T-helper 2 cell treated with Interferon-gamma antibody and Interleukin-4, amounts not matched to agents 5 μg/mL and 100 μg/mL, for 36 hours (primary cell): ENCODE data around the gene SLC25A42.

ENCODE experiments used
- DNase-seq: peaks from one replicate; pipeline ENCODE4 v3.0.0; 2021; ENCODE audit warnings: low spot score
- H3K27ac Mint-ChIP-seq: one replicate; pipeline ENCODE4 v1.8.0; 2021; ENCODE audit warnings: mild to moderate bottlenecking, mixed read lengths
- H3K27me3 Mint-ChIP-seq: one replicate; pipeline ENCODE4 v1.8.0; 2021; ENCODE audit warnings: low read depth, mixed read lengths
- H3K36me3 Mint-ChIP-seq: one replicate; pipeline ENCODE4 v1.8.0; 2021; ENCODE audit warnings: low read depth, mixed read lengths
- H3K4me1 Mint-ChIP-seq: one replicate; pipeline ENCODE4 v1.8.0; 2021; ENCODE audit warnings: low read depth, mixed read lengths
- H3K4me3 Mint-ChIP-seq: one replicate; pipeline ENCODE4 v1.8.0; 2022; ENCODE audit warnings: mild to moderate bottlenecking, moderate library complexity, mixed read lengths
- H3K9me3 Mint-ChIP-seq: one replicate; pipeline ENCODE4 v1.8.0; 2021; ENCODE audit warnings: mixed read lengths

Gene SLC25A42

DNA sequence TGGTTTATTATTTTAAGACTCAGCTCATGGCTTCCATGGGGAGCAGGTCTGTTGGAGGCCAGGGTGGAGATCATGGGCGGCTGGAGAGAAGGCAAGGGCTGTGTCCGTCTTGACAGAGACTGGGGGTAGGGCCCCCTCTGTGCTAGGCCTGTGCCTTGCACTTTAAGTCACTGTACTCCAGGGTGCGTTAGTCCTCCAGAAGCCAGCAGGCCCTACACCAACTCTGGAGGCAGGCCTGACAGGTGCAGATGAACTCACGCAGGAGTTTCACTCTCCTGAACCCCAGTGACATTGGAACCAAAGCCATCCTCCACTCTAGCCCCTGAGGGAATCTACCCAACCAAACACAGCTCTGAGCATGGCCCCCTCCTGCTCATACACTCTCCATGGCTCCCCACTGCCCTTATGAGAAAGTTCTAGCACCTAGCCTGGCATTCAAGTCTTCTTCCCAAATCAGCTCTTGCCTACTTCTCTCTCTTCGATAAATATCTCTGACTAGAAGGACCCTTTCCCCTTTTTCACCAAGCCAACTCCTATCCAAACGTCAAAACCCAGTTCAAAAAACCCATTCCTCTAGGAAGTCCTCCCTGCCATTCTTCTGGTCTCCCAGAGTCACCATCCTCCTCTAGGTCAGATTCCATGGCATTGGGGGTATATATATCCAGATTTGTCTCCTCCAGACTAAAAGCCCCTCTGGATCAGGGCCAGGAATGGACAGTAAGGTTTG is 91.1 kb downstream of the SLC25A42 start:
- no peaks in the 10 kb centered on the region for H3K9me3 Mint-ChIP-seq
- H3K36me3 Mint-ChIP-seq: peaks cover 4% of the 10 kb centered on the region
- H3K4me3 Mint-ChIP-seq: no peak overlapping the region
- no peaks in the 10 kb centered on the region for H3K4me1 Mint-ChIP-seq
- no peak overlapping the region for H3K27ac Mint-ChIP-seq
- H3K27me3 Mint-ChIP-seq: no peaks in the 10 kb centered on the region
- no peak for DNase-seq

DNA sequence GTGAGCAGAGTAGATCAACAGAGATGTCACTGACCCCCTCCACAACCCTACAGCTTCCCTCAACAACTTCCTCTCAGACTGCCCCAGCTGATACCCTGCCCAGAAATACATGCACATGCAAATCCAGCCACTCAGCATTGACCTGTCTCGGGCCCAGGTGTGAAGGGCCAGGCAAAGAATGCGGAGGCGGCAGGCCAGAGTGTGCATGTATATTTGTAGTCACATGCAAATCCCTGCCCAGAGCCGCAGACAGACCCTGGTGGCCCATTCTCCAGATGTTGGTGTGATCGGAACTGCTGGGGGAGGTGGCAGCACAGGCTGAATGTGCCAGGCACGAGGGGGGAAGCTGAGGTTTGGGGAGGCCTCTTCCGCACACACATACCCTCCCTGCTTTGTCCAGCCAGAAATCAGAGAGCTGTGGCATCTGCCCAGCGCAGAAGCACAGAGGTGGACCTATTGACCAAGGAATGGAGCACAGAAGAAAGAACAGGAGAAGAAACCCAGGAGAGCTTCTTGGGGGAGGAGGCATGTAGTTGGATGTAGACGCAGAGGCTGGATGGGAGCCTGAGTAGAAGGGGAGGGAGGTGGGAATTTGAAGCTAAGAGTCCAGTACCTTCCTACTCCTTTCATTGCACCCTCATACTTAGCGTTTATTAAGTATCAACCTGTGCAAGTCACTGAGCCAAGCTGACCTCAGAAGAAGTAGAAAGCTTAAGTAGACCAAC is 91.9 kb downstream of the SLC25A42 start:
- H3K4me3 Mint-ChIP-seq: no peak overlapping the region
- H3K36me3 Mint-ChIP-seq: peaks cover 4% of the 10 kb centered on the region
- H3K4me1 Mint-ChIP-seq: no peaks in the 10 kb centered on the region
- no peak for DNase-seq
- no peaks in the 10 kb centered on the region for H3K27me3 Mint-ChIP-seq
- H3K27ac Mint-ChIP-seq: no peak overlapping the region
- no peaks in the 10 kb centered on the region for H3K9me3 Mint-ChIP-seq

DNA sequence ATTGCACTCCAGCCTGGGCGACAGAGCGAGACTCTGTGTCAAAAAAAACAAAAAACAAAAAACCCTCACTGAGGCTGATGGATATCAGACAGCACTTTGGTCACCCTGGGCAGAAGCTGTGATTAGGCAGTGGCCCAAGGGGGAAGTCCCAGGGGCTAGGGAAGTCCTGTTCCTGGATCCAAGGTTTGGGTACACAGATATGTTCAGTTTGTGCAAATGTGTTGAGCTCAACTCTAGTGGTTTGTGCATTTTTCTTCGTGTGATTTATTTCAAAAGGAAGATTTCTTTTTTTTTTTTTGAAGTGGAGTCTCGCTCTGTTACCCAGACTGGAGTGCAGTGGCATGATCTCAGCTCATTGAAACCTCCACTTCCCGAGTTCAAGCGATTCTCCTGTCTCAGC is 94.0 kb downstream of the SLC25A42 start:
- Mint-ChIP-seq H3K4me3 (no peak overlapping the region), H3K4me1 (no peaks in the 10 kb centered on the region), H3K36me3 (peaks cover 4% of the 10 kb centered on the region), H3K27ac (no peak overlapping the region), H3K9me3 (no peaks in the 10 kb centered on the region), H3K27me3 (no peaks in the 10 kb centered on the region)
- DNase-seq: no peak

DNA sequence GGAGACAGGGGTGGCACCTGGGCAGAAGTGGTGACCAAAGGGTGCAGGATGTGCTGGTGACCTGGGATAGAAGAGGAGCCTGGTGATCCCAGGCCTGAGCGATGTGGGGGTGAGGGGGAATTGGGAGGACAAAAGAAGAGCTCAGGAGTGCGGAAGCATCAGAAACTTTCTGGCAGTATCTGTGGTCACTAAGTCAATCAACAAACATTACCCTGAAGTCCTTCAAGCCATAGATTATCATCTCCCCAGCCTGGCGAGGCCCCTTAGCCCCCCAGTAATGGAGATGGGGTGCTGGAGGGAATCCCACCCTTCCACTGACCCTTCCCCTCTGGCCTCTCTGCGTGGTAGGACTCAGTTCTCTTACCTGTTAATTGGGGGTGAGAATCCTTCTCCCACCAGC is 95.7 kb downstream of the SLC25A42 start:
- DNase-seq: no peak
- Mint-ChIP-seq H3K27me3 (no peaks in the 10 kb centered on the region), H3K36me3 (peaks cover 4% of the 10 kb centered on the region), H3K9me3 (no peaks in the 10 kb centered on the region), H3K4me1 (no peaks in the 10 kb centered on the region), H3K4me3 (no peak overlapping the region), H3K27ac (no peak overlapping the region)

DNA sequence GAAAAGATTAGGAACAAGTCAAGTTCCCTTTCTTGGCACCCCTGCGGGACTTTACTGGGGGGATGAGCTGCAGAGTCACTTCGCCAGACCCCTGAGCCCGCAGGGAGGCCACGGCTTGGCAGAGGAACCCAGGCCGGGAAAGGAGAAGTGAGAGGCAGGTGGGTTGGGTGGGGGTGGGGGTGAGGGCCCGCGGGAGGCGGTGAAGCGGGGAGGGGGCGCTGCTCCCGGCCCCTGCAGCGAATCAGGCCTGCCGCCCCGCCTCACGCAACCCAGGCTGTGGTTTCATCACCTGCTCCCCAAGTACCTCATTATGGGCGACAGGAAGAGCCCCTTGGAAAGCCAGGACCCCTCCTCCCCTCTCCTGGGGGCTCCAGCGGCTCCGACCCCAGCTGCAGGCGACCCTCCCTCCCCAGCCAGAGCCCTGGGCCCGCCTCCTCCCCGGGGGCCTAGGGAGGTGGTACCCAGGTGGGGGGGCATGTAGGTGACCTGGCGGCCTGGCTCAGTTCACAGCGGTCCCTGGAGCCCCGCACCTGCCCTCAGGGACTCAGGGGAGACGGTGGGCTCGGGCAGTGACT is 96.8 kb downstream of the SLC25A42 start:
- H3K4me1 Mint-ChIP-seq: no peaks in the 10 kb centered on the region
- H3K36me3 Mint-ChIP-seq: peaks cover 4% of the 10 kb centered on the region
- H3K9me3 Mint-ChIP-seq: no peaks in the 10 kb centered on the region
- DNase-seq: no peak
- H3K27me3 Mint-ChIP-seq: no peaks in the 10 kb centered on the region
- H3K27ac Mint-ChIP-seq: no peak overlapping the region
- no peak overlapping the region for H3K4me3 Mint-ChIP-seq

DNA sequence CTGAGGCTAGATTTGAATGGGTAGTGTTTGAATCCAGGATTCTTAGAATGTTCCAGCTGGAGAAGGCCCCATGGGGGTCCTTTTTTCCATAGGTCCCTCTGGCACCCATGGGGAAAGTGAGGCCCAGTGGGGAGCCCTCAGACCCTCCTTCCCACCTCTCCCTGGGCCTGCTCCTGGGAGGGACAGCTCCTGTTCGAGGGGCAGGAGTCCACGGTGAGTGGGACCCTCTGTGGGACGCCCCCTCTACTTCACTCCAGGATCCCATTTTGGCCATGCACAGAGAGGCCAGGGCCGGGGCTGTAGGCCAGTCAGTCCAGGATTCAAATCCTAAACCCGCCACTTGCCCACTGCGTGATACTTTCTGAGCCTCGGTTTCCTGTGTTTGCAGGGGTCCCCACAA is 98.7 kb downstream of the SLC25A42 start:
- no peaks in the 10 kb centered on the region for H3K27me3 Mint-ChIP-seq
- DNase-seq: no peak
- no peaks in the 10 kb centered on the region for H3K36me3 Mint-ChIP-seq
- no peaks in the 10 kb centered on the region for H3K4me1 Mint-ChIP-seq
- no peak overlapping the region for H3K4me3 Mint-ChIP-seq
- H3K27ac Mint-ChIP-seq: no peak overlapping the region
- no peaks in the 10 kb centered on the region for H3K9me3 Mint-ChIP-seq
